CD14-positive monocyte (primary cell): Measurements from ENCODE around the gene PIEZO2. TPM values are rescaled to one million over a fixed set of nuclear protein-coding genes. Genes with fewer than 3 reads are reported as not detected.

ENCODE experiments used
- DNase-seq, 3 donors: peaks; one replicate each; pipeline ENCODE4 v3.0.0-alpha.2; 2011 to 2022
- H2AFZ ChIP-seq: 2 replicates; pipeline ENCODE4 v1.6.0; 2012; ENCODE audit warnings: mild to moderate bottlenecking, low read depth, low read length, inconsistent platforms; ENCODE audit not compliant: insufficient read depth, poor library complexity, severe bottlenecking
- H3K27ac ChIP-seq, 2 donors: 1 replicate in 1 of 2; 2 replicates in 1 of 2; pipeline ENCODE4 v1.5.1; 2012 to 2013; ENCODE audit warnings: low read length in 2 of 2, control low read depth in 1 of 2, inconsistent platforms in 1 of 2, low read depth in 1 of 2, mild to moderate bottlenecking in 1 of 2
- H3K27me3 ChIP-seq, 2 donors: one replicate each; pipeline versions ENCODE4 v1.6.0 to v1.6.1; 2011 to 2013; ENCODE audit warnings: low read length in 2 of 2; ENCODE audit not compliant: control insufficient read depth in 2 of 2, insufficient read depth in 2 of 2
- H3K36me3 ChIP-seq, 2 donors: replicated peaks in 1 of 2; 1 replicate in 1 of 2; 2 replicates in 1 of 2; pipeline versions ENCODE4 v1.5.1 to v1.6.1; 2012 to 2013; ENCODE audit warnings: low read length in 2 of 2, control low read depth in 1 of 2, inconsistent platforms in 1 of 2, mild to moderate bottlenecking in 1 of 2; ENCODE audit not compliant: insufficient read depth in 2 of 2, control insufficient read depth in 1 of 2
- H3K4me1 ChIP-seq, 2 donors: 1 replicate in 1 of 2; 2 replicates in 1 of 2; pipeline versions ENCODE4 v1.5.1 to v1.6.1; 2012 to 2013; ENCODE audit warnings: low read length in 2 of 2, control low read depth in 1 of 2, inconsistent platforms in 1 of 2, mild to moderate bottlenecking in 1 of 2, moderate library complexity in 1 of 2; ENCODE audit not compliant: insufficient read depth in 2 of 2, control insufficient read depth in 1 of 2
- H3K4me2 ChIP-seq: replicated peaks from 2 replicates; pipeline ENCODE3; 2012; ENCODE audit warnings: low read length, moderate library complexity, mild to moderate bottlenecking; ENCODE audit not compliant: poor library complexity, severe bottlenecking; ENCODE audit errors: extremely low read depth
- H3K4me3 ChIP-seq, 3 experiments: fragments of 200-600 bp in 1 of 3; sonication (generic) in 1 of 3; replicated peaks in 1 of 3; 1 replicate in 2 of 3; 2 replicates in 1 of 3; pipeline ENCODE4 v1.5.1; 2011 to 2013; ENCODE audit warnings: low read length in 3 of 3, mild to moderate bottlenecking in 3 of 3, control low read depth in 2 of 3, low read depth in 2 of 3, inconsistent platforms in 1 of 3, moderate library complexity in 1 of 3
- H3K79me2 ChIP-seq: 2 replicates; pipeline ENCODE4 v1.6.0; 2012; ENCODE audit warnings: mild to moderate bottlenecking, control low read depth, inconsistent platforms, low read length, moderate library complexity; ENCODE audit not compliant: insufficient read depth
- H3K9ac ChIP-seq: 2 replicates; pipeline ENCODE4 v1.6.0; 2017; ENCODE audit warnings: low read length, mild to moderate bottlenecking; ENCODE audit not compliant: insufficient read depth, poor library complexity, severe bottlenecking
- H3K9me3 ChIP-seq, 2 donors: replicated peaks in 1 of 2; 1 replicate in 1 of 2; 2 replicates in 1 of 2; pipeline versions ENCODE4 v1.5.1 to v1.6.1; 2012 to 2013; ENCODE audit warnings: low read length in 2 of 2, control low read depth in 1 of 2; ENCODE audit not compliant: control insufficient read depth in 1 of 2, insufficient read depth in 1 of 2
- H4K20me1 ChIP-seq: 2 replicates; pipeline ENCODE4 v1.6.0; 2012; ENCODE audit warnings: mild to moderate bottlenecking, low read length, control low read depth, moderate library complexity; ENCODE audit not compliant: insufficient read depth
- H3K27ac Mint-ChIP-seq, 7 donors: one replicate each; pipeline ENCODE4 v1.8.0; 2020; ENCODE audit warnings: mild to moderate bottlenecking in 7 of 7, mixed read lengths in 7 of 7, moderate library complexity in 6 of 7, inconsistent platforms in 2 of 7
- H3K27me3 Mint-ChIP-seq, 3 donors: one replicate each; pipeline ENCODE4 v1.8.0; 2021 to 2022; ENCODE audit warnings: low read depth in 3 of 3, mild to moderate bottlenecking in 3 of 3, mixed read lengths in 3 of 3, moderate library complexity in 3 of 3, inconsistent platforms in 1 of 3
- H3K36me3 Mint-ChIP-seq, 2 donors: one replicate each; pipeline ENCODE4 v1.8.0; 2020; ENCODE audit warnings: mixed read lengths in 2 of 2, inconsistent platforms in 1 of 2, mild to moderate bottlenecking in 1 of 2
- H3K4me1 Mint-ChIP-seq: one replicate; pipeline ENCODE4 v1.8.0; 2020; ENCODE audit warnings: mild to moderate bottlenecking, mixed read lengths
- H3K4me3 Mint-ChIP-seq, 2 donors: one replicate each; pipeline ENCODE4 v1.8.0; 2020; ENCODE audit warnings: mild to moderate bottlenecking in 2 of 2, mixed read lengths in 2 of 2, moderate library complexity in 1 of 2
- H3K9me3 Mint-ChIP-seq, 7 donors: one replicate each; pipeline ENCODE4 v1.8.0; 2020 to 2022; ENCODE audit warnings: mixed read lengths in 7 of 7, mild to moderate bottlenecking in 6 of 7, moderate library complexity in 6 of 7, inconsistent platforms in 2 of 7
- CTCF ChIP-seq: fragments of 200-600 bp; IDR thresholded peaks from one replicate; pipeline ENCODE4 v1.8.0; 2022; ENCODE audit warnings: antibody characterized with exemption, mild to moderate bottlenecking
- WGBS: methylation state at CpG from one replicate; pipeline ENCODE4 v1.1.5; 2013; ENCODE audit warnings: missing lambda C conversion rate; ENCODE audit not compliant: insufficient coverage; 5-methylcytosine and 5-hydroxymethylcytosine counted together
- intact Hi-C, 2 donors: fragments of 100-400 bp; cut with micrococcal nuclease; formaldehyde crosslinking; loops; one replicate each; pipeline versions ENCODE4 v1.15.0 to v1.15.1; 2023
- polyA plus RNA-seq, 3 donors: library from polyadenylated mRNA; depleted of rRNA in 1 of 3; unstranded in 2 of 3; stranded (reverse) in 1 of 3; fragments of 300-500 nt in 2 of 3; fragments of >200 nt in 1 of 3; fragmentation: Illumina TruSeq in 2 of 3; gene quantifications; 1 replicate in 2 of 3; 2 replicates in 1 of 3; pipeline ENCODE4 v1.2.3, GENCODE V29; 2012 to 2021

Gene PIEZO2
- polyA plus RNA-seq, 3 donors: not detected

- TF ChIP-seq CTCF: no peak
These were observed 7.6 kb upstream of the PIEZO2 start for GRCh38 chr18:11156978-11157377.

GRCh38 chr18:11155034-11155759, 5.8 kb upstream of the PIEZO2 start:
- intact Hi-C loops: no loop called here
- Mint-ChIP-seq H3K4me3 (no peak overlapping the region), H3K9me3 (no peaks in the 10 kb centered on the region), H3K27ac (no peak overlapping the region), H3K4me1 (peaks cover 4% of the 10 kb centered on the region), H3K36me3 (no peaks in the 10 kb centered on the region), H3K27me3 (peaks cover 9 to 28% (median 12%) of the 10 kb centered on the region in 3 donors)
- Histone ChIP-seq H3K27me3 (peaks cover 11 to 15% of the 10 kb centered on the region in 2 donors), H3K36me3 (no peaks in the 10 kb centered on the region), H3K4me1 (no peaks in the 10 kb centered on the region), H3K9me3 (no peaks in the 10 kb centered on the region), H3K27ac (no peak overlapping the region), H4K20me1 (no peaks in the 10 kb centered on the region), H3K4me3 (no peak overlapping the region), H2AFZ (no peak overlapping the region), H3K9ac (no peak overlapping the region), H3K4me2 (no peak overlapping the region), H3K79me2 (no peaks in the 10 kb centered on the region)
- 49% methylated on average over 5 of the region's 8 CpGs for WGBS
- DNase-seq: no peak
- TF ChIP-seq CTCF: no peak

More at GRCh38 chr18:11156978-11157377, 7.6 kb upstream of the PIEZO2 start:
- Mint-ChIP-seq H3K9me3 (no peaks in the 10 kb centered on the region), H3K36me3 (no peaks in the 10 kb centered on the region), H3K27ac (no peak overlapping the region), H3K27me3 (peaks cover 0 to 11% (median 5%) of the 10 kb centered on the region in 3 donors), H3K4me1 (peaks cover 3% of the 10 kb centered on the region), H3K4me3 (no peak overlapping the region)
- no peak overlapping the region for H3K4me2 ChIP-seq
- no peaks in the 10 kb centered on the region for H3K27me3 ChIP-seq
- no peaks in the 10 kb centered on the region for H3K9me3 ChIP-seq
- no peaks in the 10 kb centered on the region for H3K4me1 ChIP-seq
- intact Hi-C loops: no loop called here
- DNase-seq: no peak
- no peak overlapping the region for H3K9ac ChIP-seq
- WGBS: no CpG with 5 or more reads among the region's 1 CpG
- no peaks in the 10 kb centered on the region for H4K20me1 ChIP-seq
- H3K79me2 ChIP-seq: no peaks in the 10 kb centered on the region
- H3K27ac ChIP-seq: no peak overlapping the region
- no peaks in the 10 kb centered on the region for H3K36me3 ChIP-seq
- H2AFZ ChIP-seq: no peak overlapping the region
- no peak overlapping the region for H3K4me3 ChIP-seq
